NCI-H460 (cell line): ENCODE results near the gene BAHCC1. TPM values are rescaled to one million over a fixed set of nuclear protein-coding genes. Genes with fewer than 3 reads are reported as not detected.

Source experiments
- DNase-seq: peaks from one replicate; pipeline ENCODE4 v3.0.0-alpha.2; 2016; ENCODE audit warnings: low read depth; ENCODE audit errors: extremely low read depth
- total RNA-seq: library from RNA; depleted of rRNA; stranded (reverse); fragments of >200 nt; shearing (Covaris generic); gene quantifications from 2 replicates; pipeline ENCODE4 v1.2.3, GENCODE V29; 2014

Gene BAHCC1
- total RNA-seq, 1 experiment from 2014 or later: 6.7 TPM

- no peak for DNase-seq
These were observed 76.7 kb downstream of the BAHCC1 start for GRCh38 chr17:81471818-81472456.

- no peak for DNase-seq
These were observed 77.8 kb downstream of the BAHCC1 start for GRCh38 chr17:81473019-81473418.

GRCh38 chr17:81474958-81475357 is 79.7 kb downstream of the BAHCC1 start:
- no peak for DNase-seq

GRCh38 chr17:81476097-81476496 is 80.8 kb downstream of the BAHCC1 start:
- no peak for DNase-seq

- no peak for DNase-seq
These were observed 81.4 kb downstream of the BAHCC1 start for GRCh38 chr17:81476635-81477034.

GRCh38 chr17:81477173-81477572 is 81.9 kb downstream of the BAHCC1 start:
- DNase-seq: no peak

GRCh38 chr17:81478119-81478518 is 82.9 kb downstream of the BAHCC1 start:
- DNase-seq: no peak

GRCh38 chr17:81479175-81480071 is 84.2 kb downstream of the BAHCC1 start:
- DNase-seq: no peak

- DNase-seq: no peak
These were observed 85.1 kb downstream of the BAHCC1 start for GRCh38 chr17:81480140-81481072.

- no peak for DNase-seq
These were observed 86.0 kb downstream of the BAHCC1 start for GRCh38 chr17:81481073-81481799.

GRCh38 chr17:81481815-81482505 is 86.7 kb downstream of the BAHCC1 start:
- no peak for DNase-seq

GRCh38 chr17:81482673-81483072 is 87.4 kb downstream of the BAHCC1 start:
- DNase-seq: no peak

- no peak for DNase-seq
These were observed 88.0 kb downstream of the BAHCC1 start for GRCh38 chr17:81483085-81483861.

- no peak for DNase-seq
These were observed 88.6 kb downstream of the BAHCC1 start for GRCh38 chr17:81483862-81484194.

GRCh38 chr17:81484195-81484979 is 89.1 kb downstream of the BAHCC1 start:
- DNase-seq: peak; percentile 74

- DNase-seq: no peak
These were observed 91.0 kb downstream of the BAHCC1 start for GRCh38 chr17:81486199-81486810.

GRCh38 chr17:81487089-81487486 is 91.8 kb downstream of the BAHCC1 start:
- DNase-seq: no peak
